Measurements from ENCODE around the gene SLC6A18. TPM values are rescaled to one million over a fixed set of nuclear protein-coding genes. Genes with fewer than 3 reads are reported as not detected.

The SLC6A18 gene
- total RNA-seq, 1 experiment from 2014 or later: not detected

DNA sequence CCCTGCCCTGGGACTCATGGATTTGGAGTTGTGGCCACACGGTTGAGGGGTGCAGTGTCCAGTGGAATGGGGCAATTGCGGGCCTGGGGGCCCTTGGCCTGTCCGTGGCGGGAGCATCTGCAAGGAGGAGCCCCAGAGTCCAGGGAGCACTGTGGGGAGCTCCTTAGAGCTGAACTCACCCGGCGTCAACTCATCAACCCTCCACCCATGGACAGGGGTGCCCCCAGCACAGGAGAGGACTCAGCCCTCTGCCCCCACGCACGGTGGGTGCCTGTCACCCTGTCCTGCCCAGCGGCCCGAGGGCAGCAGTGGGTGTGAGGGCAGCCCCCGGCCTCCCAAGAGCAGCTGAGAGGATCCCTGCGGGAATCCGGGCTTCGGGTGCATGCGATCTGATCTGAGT is 550 bp upstream of the SLC6A18 start:
- no peak for DNase-seq (ENCODE audit: low read depth, low spot score)
- no TSS peak for BruUV-seq (replicated peaks)
- no peaks in the 10 kb centered on the region for H3K36me3 ChIP-seq (ENCODE audit: control insufficient read depth, insufficient read depth, low read length)
- intact Hi-C loops (cut with micrococcal nuclease; ENCODE audit: unreplicated experiment): no loop called here
- peaks cover 4% of the 10 kb centered on the region for H3K4me1 ChIP-seq (ENCODE audit: control insufficient read depth, insufficient read depth, low read length)
- no peak overlapping the region for H3K27ac ChIP-seq (ENCODE audit: low read length)
- no peak for ATAC-seq
- in situ Hi-C loops (cut with HindIII; ENCODE audit: low pct_unique_long_range_greater_than_20kb, low sequenced_read_pairs): no loop called here
- no peak overlapping the region for H3K4me3 ChIP-seq (ENCODE audit: low read depth in 2 of 2, low read length in 2 of 2)
- no peaks in the 10 kb centered on the region for H3K9me3 ChIP-seq (ENCODE audit: control insufficient read depth, insufficient read depth, low read depth, low read length)
- no peaks in the 10 kb centered on the region for H3K27me3 ChIP-seq (ENCODE audit: control insufficient read depth, insufficient read depth, low read length)
- ChIA-PET CTCF (no interaction called here), POLR2A (interaction anchor here (0.6 kb wide), 2 partner anchors 91 to 879 kb away, joined by 4 read pairs; no protein-coding TSS in a partner anchor)
- TF ChIP-seq POLR2AphosphoS5 (IDR thresholded peaks at IDR 0.05; ENCODE audit: low read depth, low read length) (no peak), TCF7L2 (IDR thresholded peaks at IDR 0.05; ENCODE audit: low read depth, low read length) (no peak), SIN3A (IDR thresholded peaks at IDR 0.05; ENCODE audit: borderline replicate concordance, insufficient read depth, low read depth, low read length) (no peak)
- TF ChIP-seq, protein P1, sequence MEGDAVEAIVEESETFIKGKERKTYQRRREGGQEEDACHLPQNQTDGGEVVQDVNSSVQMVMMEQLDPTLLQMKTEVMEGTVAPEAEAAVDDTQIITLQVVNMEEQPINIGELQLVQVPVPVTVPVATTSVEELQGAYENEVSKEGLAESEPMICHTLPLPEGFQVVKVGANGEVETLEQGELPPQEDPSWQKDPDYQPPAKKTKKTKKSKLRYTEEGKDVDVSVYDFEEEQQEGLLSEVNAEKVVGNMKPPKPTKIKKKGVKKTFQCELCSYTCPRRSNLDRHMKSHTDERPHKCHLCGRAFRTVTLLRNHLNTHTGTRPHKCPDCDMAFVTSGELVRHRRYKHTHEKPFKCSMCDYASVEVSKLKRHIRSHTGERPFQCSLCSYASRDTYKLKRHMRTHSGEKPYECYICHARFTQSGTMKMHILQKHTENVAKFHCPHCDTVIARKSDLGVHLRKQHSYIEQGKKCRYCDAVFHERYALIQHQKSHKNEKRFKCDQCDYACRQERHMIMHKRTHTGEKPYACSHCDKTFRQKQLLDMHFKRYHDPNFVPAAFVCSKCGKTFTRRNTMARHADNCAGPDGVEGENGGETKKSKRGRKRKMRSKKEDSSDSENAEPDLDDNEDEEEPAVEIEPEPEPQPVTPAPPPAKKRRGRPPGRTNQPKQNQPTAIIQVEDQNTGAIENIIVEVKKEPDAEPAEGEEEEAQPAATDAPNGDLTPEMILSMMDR (IDR thresholded peaks at IDR 0.05): no peak
- TF ChIP-seq, protein P2, sequence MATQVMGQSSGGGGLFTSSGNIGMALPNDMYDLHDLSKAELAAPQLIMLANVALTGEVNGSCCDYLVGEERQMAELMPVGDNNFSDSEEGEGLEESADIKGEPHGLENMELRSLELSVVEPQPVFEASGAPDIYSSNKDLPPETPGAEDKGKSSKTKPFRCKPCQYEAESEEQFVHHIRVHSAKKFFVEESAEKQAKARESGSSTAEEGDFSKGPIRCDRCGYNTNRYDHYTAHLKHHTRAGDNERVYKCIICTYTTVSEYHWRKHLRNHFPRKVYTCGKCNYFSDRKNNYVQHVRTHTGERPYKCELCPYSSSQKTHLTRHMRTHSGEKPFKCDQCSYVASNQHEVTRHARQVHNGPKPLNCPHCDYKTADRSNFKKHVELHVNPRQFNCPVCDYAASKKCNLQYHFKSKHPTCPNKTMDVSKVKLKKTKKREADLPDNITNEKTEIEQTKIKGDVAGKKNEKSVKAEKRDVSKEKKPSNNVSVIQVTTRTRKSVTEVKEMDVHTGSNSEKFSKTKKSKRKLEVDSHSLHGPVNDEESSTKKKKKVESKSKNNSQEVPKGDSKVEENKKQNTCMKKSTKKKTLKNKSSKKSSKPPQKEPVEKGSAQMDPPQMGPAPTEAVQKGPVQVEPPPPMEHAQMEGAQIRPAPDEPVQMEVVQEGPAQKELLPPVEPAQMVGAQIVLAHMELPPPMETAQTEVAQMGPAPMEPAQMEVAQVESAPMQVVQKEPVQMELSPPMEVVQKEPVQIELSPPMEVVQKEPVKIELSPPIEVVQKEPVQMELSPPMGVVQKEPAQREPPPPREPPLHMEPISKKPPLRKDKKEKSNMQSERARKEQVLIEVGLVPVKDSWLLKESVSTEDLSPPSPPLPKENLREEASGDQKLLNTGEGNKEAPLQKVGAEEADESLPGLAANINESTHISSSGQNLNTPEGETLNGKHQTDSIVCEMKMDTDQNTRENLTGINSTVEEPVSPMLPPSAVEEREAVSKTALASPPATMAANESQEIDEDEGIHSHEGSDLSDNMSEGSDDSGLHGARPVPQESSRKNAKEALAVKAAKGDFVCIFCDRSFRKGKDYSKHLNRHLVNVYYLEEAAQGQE (IDR thresholded peaks at IDR 0.05; ENCODE audit: insufficient read depth in 1 of 2, low read depth in 2 of 2, low read length in 1 of 2): no peak

DNA sequence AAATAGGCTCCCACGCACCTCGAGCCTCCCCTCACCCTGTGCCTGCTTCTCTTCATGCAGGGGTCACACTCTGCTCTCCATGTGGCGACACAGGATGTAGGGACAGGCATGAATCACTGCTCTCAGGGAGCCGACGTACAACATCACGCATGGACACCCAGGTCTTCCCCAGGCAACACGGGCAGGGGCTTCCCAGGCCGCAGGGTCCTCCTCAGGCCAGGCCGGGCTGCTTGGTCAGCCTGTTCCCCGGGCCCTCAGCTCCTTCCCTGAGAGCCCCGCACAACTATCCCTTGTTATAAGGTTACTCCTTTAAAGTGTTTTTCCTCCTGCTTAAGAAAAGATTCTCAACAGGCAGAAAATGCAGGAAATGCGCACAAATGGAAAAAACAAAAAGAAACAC is 1.1 kb downstream of the SLC6A18 start:
- BruUV-seq (replicated peaks): no TSS peak
- no peaks in the 10 kb centered on the region for H3K27me3 ChIP-seq (ENCODE audit: control insufficient read depth, insufficient read depth, low read length)
- POLR2A ChIA-PET: no interaction called here
- H3K4me1 ChIP-seq (ENCODE audit: control insufficient read depth, insufficient read depth, low read length): peaks cover 4% of the 10 kb centered on the region
- H3K36me3 ChIP-seq (ENCODE audit: control insufficient read depth, insufficient read depth, low read length): no peaks in the 10 kb centered on the region
- in situ Hi-C loops (cut with HindIII; ENCODE audit: low pct_unique_long_range_greater_than_20kb, low sequenced_read_pairs): no loop called here
- CTCF ChIA-PET: no interaction called here
- intact Hi-C loops (cut with micrococcal nuclease; ENCODE audit: unreplicated experiment): no loop called here
- no peak overlapping the region for H3K27ac ChIP-seq (ENCODE audit: low read length)
- no peak for DNase-seq (ENCODE audit: low read depth, low spot score)
- H3K4me3 ChIP-seq (ENCODE audit: low read depth in 2 of 2, low read length in 2 of 2): no peak overlapping the region
- no peak for ATAC-seq
- no peaks in the 10 kb centered on the region for H3K9me3 ChIP-seq (ENCODE audit: control insufficient read depth, insufficient read depth, low read depth, low read length)
- TF ChIP-seq TCF7L2 (IDR thresholded peaks at IDR 0.05; ENCODE audit: low read depth, low read length) (no peak), POLR2AphosphoS5 (IDR thresholded peaks at IDR 0.05; ENCODE audit: low read depth, low read length) (no peak), SIN3A (IDR thresholded peaks at IDR 0.05; ENCODE audit: borderline replicate concordance, insufficient read depth, low read depth, low read length) (no peak)
- TF ChIP-seq, protein P2 (IDR thresholded peaks at IDR 0.05; ENCODE audit: insufficient read depth in 1 of 2, low read depth in 2 of 2, low read length in 1 of 2): no peak
- TF ChIP-seq, protein P1 (IDR thresholded peaks at IDR 0.05): no peak

All from Panc1 (cell line).